Lung (tissue), 12 donors: Measurements from ENCODE around the gene ACRBP. TPM values are rescaled to one million over a fixed set of nuclear protein-coding genes. Genes with fewer than 3 reads are reported as not detected.

ENCODE experiments used
- ATAC-seq: fragments of 200-7000 bp; cut with Tn5 transposase; one replicate; pipeline ENCODE4 v1.9.1; 2020; ENCODE audit warnings: moderate number of reproducible peaks; ENCODE audit not compliant: insufficient read depth, low FRiP score
- DNase-seq, 3 donors: peaks; one replicate each; pipeline ENCODE4 v3.0.0-alpha.2; 2013 to 2017
- H3K27ac ChIP-seq, 2 donors: one replicate each; pipeline ENCODE4 v1.5.1; 2013; ENCODE audit warnings: mild to moderate bottlenecking in 2 of 2, moderate library complexity in 2 of 2, control low read depth in 1 of 2, inconsistent platforms in 1 of 2, low read depth in 1 of 2, low read length in 1 of 2
- H3K27me3 ChIP-seq, 3 donors: one replicate each; pipeline ENCODE4 v1.5.1; 2013; ENCODE audit warnings: low read length in 2 of 3; ENCODE audit not compliant: control insufficient read depth in 3 of 3, insufficient read depth in 3 of 3
- H3K36me3 ChIP-seq, 4 donors: one replicate each; pipeline ENCODE4 v1.5.1; 2013; ENCODE audit warnings: low read length in 4 of 4, mild to moderate bottlenecking in 1 of 4, moderate library complexity in 1 of 4; ENCODE audit not compliant: control insufficient read depth in 4 of 4, insufficient read depth in 4 of 4
- H3K4me1 ChIP-seq, 5 donors: one replicate each; pipeline ENCODE4 v1.5.1; 2013; ENCODE audit warnings: low read length in 5 of 5, mild to moderate bottlenecking in 2 of 5, moderate library complexity in 1 of 5; ENCODE audit not compliant: control insufficient read depth in 5 of 5, insufficient read depth in 5 of 5
- H3K4me3 ChIP-seq: one replicate; pipeline ENCODE4 v1.5.1; 2013; ENCODE audit warnings: mild to moderate bottlenecking, control low read depth, moderate library complexity
- H3K9ac ChIP-seq, 2 donors: one replicate each; pipeline ENCODE4 v1.5.1; 2013; ENCODE audit warnings: low read length in 2 of 2, control low read depth in 1 of 2; ENCODE audit not compliant: insufficient read depth in 1 of 2
- H3K9me3 ChIP-seq, 4 donors: one replicate each; pipeline ENCODE4 v1.5.1; 2013; ENCODE audit warnings: low read length in 3 of 4, mild to moderate bottlenecking in 1 of 4, moderate library complexity in 1 of 4; ENCODE audit not compliant: control insufficient read depth in 4 of 4, insufficient read depth in 3 of 4
- CTCF ChIP-seq: IDR thresholded peaks from 2 replicates; pipeline ENCODE4 v1.5.1; 2012; ENCODE audit warnings: mild to moderate bottlenecking; ENCODE audit errors: control extremely low read depth, extremely low read depth
- WGBS, 2 donors: extraction: QIAGEN DNeasy Blood & Tissue Kit; methylation state at CpG; one replicate each; pipeline ENCODE4 v1.1.7; 2013; 5-methylcytosine and 5-hydroxymethylcytosine counted together
- polyA plus RNA-seq, 2 donors: library from polyadenylated mRNA; stranded (reverse); fragments of 200-250 nt; gene quantifications; one replicate each; pipeline ENCODE4 v1.2.1, GENCODE V29; 2013
- total RNA-seq, 2 donors: library from RNA; depleted of rRNA in 1 of 2; stranded (reverse); fragments of >200 nt in 1 of 2; gene quantifications; one replicate each; pipeline ENCODE4 v1.2.1, GENCODE V29; 2014 to 2021
- donor health status: control.
- donor health status: control.
- donor health status: Bipolar disorder and iron deficiency.
- donor health status: healthy.
- donor health status: DM: yes; HTN: yes; CAD: no.

The ACRBP gene
- total and polyA plus RNA-seq, 4 donors = 0.93 to 8.7 (median 3.8) TPM

- peak overlapping the region; percentile 22 for H3K4me3 ChIP-seq
- peaks cover 3 to 18% (median 12%) of the 10 kb centered on the region in 4 donors for H3K36me3 ChIP-seq
- H3K9me3 ChIP-seq = peaks cover 0 to 3% (median 0%) of the 10 kb centered on the region in 4 donors
- H3K9ac ChIP-seq = no peak overlapping the region
- DNase-seq (no peak), ATAC-seq (peak; percentile 5)
- peak overlapping the region; percentile 12 to 37 for H3K27ac ChIP-seq
- TF ChIP-seq CTCF = no peak
- H3K27me3 ChIP-seq = no peaks in the 10 kb centered on the region
- H3K4me1 ChIP-seq = peaks cover 0 to 8% (median 7%) of the 10 kb centered on the region in 5 donors
- 60 to 70% methylated on average over 28 of the region's 28 CpGs for WGBS, 2 donors
Measured at GRCh38 chr12:6646276-6647082, 753 bp downstream of the ACRBP start.

GRCh38 chr12:6644903-6645302 lies 2.3 kb downstream of the ACRBP start:
- WGBS, 2 donors = 51 to 64% methylated on average over 5 of the region's 5 CpGs
- H3K4me3 ChIP-seq = no peak overlapping the region
- no peak overlapping the region for H3K9ac ChIP-seq
- peaks cover 0 to 11% (median 7%) of the 10 kb centered on the region in 5 donors for H3K4me1 ChIP-seq
- no peak overlapping the region for H3K27ac ChIP-seq
- DNase-seq = peak; percentile 49 to 71 (median 63)
- peaks cover 0 to 5% (median 2%) of the 10 kb centered on the region in 4 donors for H3K36me3 ChIP-seq
- no peak for ATAC-seq
- no peak for TF ChIP-seq CTCF
- no peaks in the 10 kb centered on the region for H3K27me3 ChIP-seq
- H3K9me3 ChIP-seq = peaks cover 0 to 3% (median 0%) of the 10 kb centered on the region in 4 donors

GRCh38 chr12:6644257-6644596 lies 3.0 kb downstream of the ACRBP start:
- Histone ChIP-seq H3K9ac (no peak overlapping the region), H3K4me3 (no peak overlapping the region), H3K27ac (peak overlapping the region in 1 of 2 donors; percentile 84), H3K27me3 (no peaks in the 10 kb centered on the region), H3K36me3 (peaks cover 0 to 5% (median 2%) of the 10 kb centered on the region in 4 donors), H3K4me1 (peaks cover 0 to 11% (median 7%) of the 10 kb centered on the region in 5 donors), H3K9me3 (peaks cover 0 to 3% (median 0%) of the 10 kb centered on the region in 4 donors)
- ATAC-seq (no peak), DNase-seq (peak in 1 of 3 donors; percentile 23)
- WGBS, 2 donors = 19 to 48% methylated on average over 6 of the region's 6 CpGs
- no peak for TF ChIP-seq CTCF
